ENCODE measurements around the gene SRCIN1.
"Not testable (repeated sequence)": the region's sequence is repeated elsewhere in the genome, so short reads cannot be mapped to it uniquely, and the experiment has no call there.

- not testable (repeated sequence) for TF ChIP-seq CTCF, POLR2AphosphoS5, POLR2A (IDR thresholded peaks at IDR 0.05)
These were observed 77.6 kb downstream of the SRCIN1 start for GRCh38 chr17:38528141-38528540.
